H9 (cell line): Measurements from ENCODE around the gene OR10W1. TPM values are rescaled to one million over a fixed set of nuclear protein-coding genes. Genes with fewer than 3 reads are reported as not detected.

Source experiments
- DNase-seq: peaks from one replicate; pipeline ENCODE4 v3.0.0-alpha.2; 2017
- H2AFZ ChIP-seq: one replicate; pipeline ENCODE4 v1.6.1; 2013; ENCODE audit warnings: mild to moderate bottlenecking, low read length, control low read depth, moderate library complexity
- H2AK5ac ChIP-seq: 2 replicates; pipeline ENCODE4 v1.6.1; 2013; ENCODE audit warnings: low read length, control low read depth, mixed read lengths; ENCODE audit not compliant: insufficient read length
- H2BK120ac ChIP-seq: one replicate; pipeline ENCODE4 v1.6.1; 2013; ENCODE audit warnings: low read depth, mild to moderate bottlenecking, low read length, control low read depth, inconsistent platforms; ENCODE audit not compliant: poor library complexity, severe bottlenecking
- H2BK12ac ChIP-seq: 2 replicates; pipeline ENCODE4 v1.6.1; 2013; ENCODE audit warnings: low read length, control low read depth, mixed read lengths, low read depth; ENCODE audit not compliant: insufficient read length
- H2BK15ac ChIP-seq: 2 replicates; pipeline ENCODE4 v1.6.1; 2013; ENCODE audit warnings: low read depth, low read length, control low read depth
- H2BK20ac ChIP-seq: one replicate; pipeline ENCODE4 v1.6.1; 2013; ENCODE audit warnings: low read depth, mild to moderate bottlenecking, low read length, control low read depth, inconsistent platforms; ENCODE audit not compliant: poor library complexity, severe bottlenecking
- H2BK5ac ChIP-seq: 2 replicates; pipeline ENCODE4 v1.6.1; 2013; ENCODE audit warnings: low read length, control low read depth, mixed read lengths; ENCODE audit not compliant: insufficient read length
- H3K14ac ChIP-seq: 2 replicates; pipeline ENCODE4 v1.6.1; 2013; ENCODE audit warnings: low read length, control low read depth; ENCODE audit not compliant: insufficient read depth
- H3K18ac ChIP-seq: 2 replicates; pipeline ENCODE4 v1.6.1; 2013; ENCODE audit warnings: low read depth, mild to moderate bottlenecking, mixed read lengths, low read length, control low read depth; ENCODE audit not compliant: insufficient read length
- H3K23ac ChIP-seq: 2 replicates; pipeline ENCODE4 v1.6.1; 2013; ENCODE audit warnings: low read length, control low read depth, mixed read lengths, low read depth; ENCODE audit not compliant: insufficient read length
- H3K23me2 ChIP-seq: 2 replicates; pipeline ENCODE4 v1.6.1; 2013; ENCODE audit warnings: low read depth, mild to moderate bottlenecking, mixed read lengths, low read length, control low read depth; ENCODE audit not compliant: insufficient read length, poor library complexity, severe bottlenecking
- H3K27ac ChIP-seq: 2 replicates; pipeline ENCODE4 v1.5.1; 2013; ENCODE audit warnings: low read length, control low read depth, mixed read lengths, low read depth; ENCODE audit not compliant: insufficient read length
- H3K27me3 ChIP-seq: 2 replicates; pipeline ENCODE4 v1.6.1; 2013; ENCODE audit warnings: low read length, control low read depth, inconsistent platforms; ENCODE audit not compliant: insufficient read depth
- H3K4ac ChIP-seq: 2 replicates; pipeline ENCODE4 v1.6.1; 2013; ENCODE audit warnings: low read depth, mild to moderate bottlenecking, control low read depth, inconsistent platforms, low read length, moderate library complexity
- H3K4me1 ChIP-seq: 2 replicates; pipeline ENCODE4 v1.6.1; 2013; ENCODE audit warnings: low read length, control low read depth, inconsistent platforms; ENCODE audit not compliant: insufficient read depth
- H3K4me2 ChIP-seq: 2 replicates; pipeline ENCODE4 v1.6.1; 2013; ENCODE audit warnings: low read length, control low read depth, mixed read lengths; ENCODE audit not compliant: insufficient read length, insufficient read depth
- H3K56ac ChIP-seq: 2 replicates; pipeline ENCODE4 v1.6.1; 2013; ENCODE audit warnings: low read depth, mild to moderate bottlenecking, mixed read lengths, low read length, control low read depth; ENCODE audit not compliant: insufficient read length
- H3K79me1 ChIP-seq: 2 replicates; pipeline ENCODE4 v1.6.1; 2013; ENCODE audit warnings: low read depth, mild to moderate bottlenecking, moderate library complexity, low read length, control low read depth, inconsistent platforms; ENCODE audit not compliant: insufficient read depth, poor library complexity, severe bottlenecking
- H3K79me2 ChIP-seq: 2 replicates; pipeline ENCODE4 v1.6.1; 2013; ENCODE audit warnings: low read length, control low read depth, inconsistent platforms; ENCODE audit not compliant: insufficient read depth
- H3K9ac ChIP-seq: 2 replicates; pipeline ENCODE4 v1.6.1; 2013; ENCODE audit warnings: low read length, control low read depth, mixed read lengths; ENCODE audit not compliant: insufficient read length; ENCODE audit errors: extremely low read depth
- H3K9me3 ChIP-seq: one replicate; pipeline ENCODE4 v1.6.1; 2013; ENCODE audit warnings: low read depth, low read length, inconsistent platforms; ENCODE audit not compliant: control insufficient read depth
- H3T11ph ChIP-seq: one replicate; pipeline ENCODE4 v1.6.1; 2013; ENCODE audit warnings: mild to moderate bottlenecking, low read length, control low read depth, inconsistent platforms
- H4K20me1 ChIP-seq: one replicate; pipeline ENCODE4 v1.6.1; 2013; ENCODE audit not compliant: control insufficient read depth, insufficient read length, insufficient read depth
- H4K5ac ChIP-seq: 2 replicates; pipeline ENCODE4 v1.6.1; 2013; ENCODE audit warnings: low read depth, mild to moderate bottlenecking, mixed read lengths, low read length, control low read depth; ENCODE audit not compliant: insufficient read length
- H4K8ac ChIP-seq: replicated peaks from 2 replicates; pipeline ENCODE4 v1.6.1; 2013; ENCODE audit warnings: low read length, control low read depth, mixed read lengths, low read depth; ENCODE audit not compliant: insufficient read length
- H4K91ac ChIP-seq: 2 replicates; pipeline ENCODE4 v1.6.1; 2013; ENCODE audit warnings: low read depth, mild to moderate bottlenecking, moderate library complexity, mixed read lengths, low read length, control low read depth; ENCODE audit not compliant: insufficient read length
- H3K27ac Mint-ChIP-seq, 3 experiments: 2 replicates in 2 of 3; 3 replicates in 1 of 3; pipeline ENCODE4 v1.8.0; 2020 to 2021; ENCODE audit warnings: mixed read lengths in 3 of 3, mild to moderate bottlenecking in 1 of 3, moderate library complexity in 1 of 3
- H3K27me3 Mint-ChIP-seq: 2 replicates; pipeline ENCODE4 v1.8.0; 2021; ENCODE audit warnings: low read depth, mild to moderate bottlenecking, moderate library complexity, mixed read lengths
- H3K36me3 Mint-ChIP-seq, 3 experiments: 2 replicates in 2 of 3; 3 replicates in 1 of 3; pipeline ENCODE4 v1.8.0; 2020 to 2021; ENCODE audit warnings: low read depth in 3 of 3, mixed read lengths in 3 of 3; ENCODE audit not compliant: insufficient read depth in 1 of 3
- H3K4me1 Mint-ChIP-seq, 2 experiments: 2 replicates each; pipeline ENCODE4 v1.8.0; 2020; ENCODE audit warnings: mixed read lengths in 2 of 2
- H3K4me3 Mint-ChIP-seq, 2 experiments: 2 replicates in 1 of 2; 3 replicates in 1 of 2; pipeline ENCODE4 v1.8.0; 2020 to 2021; ENCODE audit warnings: mild to moderate bottlenecking in 2 of 2, mixed read lengths in 2 of 2, moderate library complexity in 1 of 2
- H3K9me3 Mint-ChIP-seq, 2 experiments: 2 replicates in 1 of 2; 3 replicates in 1 of 2; pipeline ENCODE4 v1.8.0; 2020; ENCODE audit warnings: mild to moderate bottlenecking in 2 of 2, mixed read lengths in 2 of 2, moderate library complexity in 1 of 2
- CTCF ChIP-seq: fragments of 200-600 bp; sonication (generic); conservative IDR thresholded peaks from 3 replicates; pipeline ENCODE4 v1.8.0; 2021; ENCODE audit warnings: antibody characterized with exemption, mild to moderate bottlenecking
- WGBS: extraction: QIAGEN DNeasy Blood & Tissue Kit; methylation state at CpG from one replicate; pipeline ENCODE4 v1.1.7; 2013; ENCODE audit warnings: missing lambda C conversion rate, low lambda C conversion rate, mixed read lengths; ENCODE audit not compliant: insufficient read length; ENCODE audit errors: extremely low coverage; 5-methylcytosine and 5-hydroxymethylcytosine counted together
- total RNA-seq: library from RNA; stranded (reverse); gene quantifications from 2 replicates; pipeline ENCODE4 v1.2.1, GENCODE V29; 2021

The OR10W1 gene
- total RNA-seq, 1 experiment from 2014 or later: not detected

- no peak overlapping the region for H2BK12ac ChIP-seq
- no peak overlapping the region for H3K14ac ChIP-seq
- no peak for TF ChIP-seq CTCF
- peaks cover 0 to 14% of the 10 kb centered on the region in 2 experiments; a peak in 1 of 5 replicates for H3K9me3 Mint-ChIP-seq
- H3K9me3 ChIP-seq: no peaks in the 10 kb centered on the region
- H3K4me1 Mint-ChIP-seq: no peaks in the 10 kb centered on the region
- no peak overlapping the region for H3K9ac ChIP-seq
- no peak overlapping the region for H3T11ph ChIP-seq
- no peak overlapping the region for H3K4me3 Mint-ChIP-seq
- no peak overlapping the region for H4K8ac ChIP-seq
- no peak overlapping the region for H3K23ac ChIP-seq
- no peak overlapping the region for H2AK5ac ChIP-seq
- H3K27me3 ChIP-seq: no peaks in the 10 kb centered on the region
- no peak overlapping the region for H2AFZ ChIP-seq
- H3K4me2 ChIP-seq: no peak overlapping the region
- no peak overlapping the region for H3K4ac ChIP-seq
- no peak overlapping the region for H3K27ac Mint-ChIP-seq
- H3K27ac ChIP-seq: no peak overlapping the region
- no peaks in the 10 kb centered on the region for H4K20me1 ChIP-seq
- no peak overlapping the region for H2BK15ac ChIP-seq
- H2BK120ac ChIP-seq: no peak overlapping the region
- H3K56ac ChIP-seq: no peak overlapping the region
- no peaks in the 10 kb centered on the region for H3K4me1 ChIP-seq
- DNase-seq: no peak
- H3K18ac ChIP-seq: no peak overlapping the region
- H4K5ac ChIP-seq: no peak overlapping the region
- no peaks in the 10 kb centered on the region for H3K23me2 ChIP-seq
- H3K79me2 ChIP-seq: no peaks in the 10 kb centered on the region
- no peaks in the 10 kb centered on the region for H3K79me1 ChIP-seq
- no CpG with 5 or more reads among the region's 2 CpGs for WGBS
- no peak overlapping the region for H2BK5ac ChIP-seq
- peaks cover 2% of the 10 kb centered on the region; the same call in 1 of the 2 replicates for H3K27me3 Mint-ChIP-seq
- H3K36me3 Mint-ChIP-seq: no peaks in the 10 kb centered on the region; a peak in 1 of 7 replicates
- H2BK20ac ChIP-seq: no peak overlapping the region
- no peak overlapping the region for H4K91ac ChIP-seq
These were observed 33.5 kb upstream of the OR10W1 start for GRCh38 chr11:58301576-58301975.
